B cell (primary cell): ENCODE measurements around the gene FAM204A. TPM values are rescaled to one million over a fixed set of nuclear protein-coding genes. Genes with fewer than 3 reads are reported as not detected.

Source experiments
- ATAC-seq: fragments of 200-7000 bp; cut with Tn5 transposase; one replicate; pipeline ENCODE4 v1.10.0; 2021; ENCODE audit warnings: low read depth, mild to moderate bottlenecking, moderate number of reproducible peaks, moderate library complexity
- CTCF ChIA-PET: fragments of 350-600 bp; sonication (Branson Sonifier 250); formaldehyde crosslinking; loops from one replicate; lab custom pipeline; 2021; ENCODE audit warnings: antibody characterized with exemption, inconsistent platforms; lab: Charles Lee
- POLR2A ChIA-PET: fragments of 350-600 bp; sonication (Branson Sonifier 250); formaldehyde crosslinking; loops from one replicate; lab custom pipeline; 2021; ENCODE audit warnings: antibody characterized with exemption; lab: Charles Lee
- DNase-seq: peaks from one replicate; pipeline ENCODE4 v3.0.0; 2013
- H2AFZ ChIP-seq: 2 replicates; pipeline ENCODE4 v1.6.1; 2012; ENCODE audit warnings: mild to moderate bottlenecking, low read depth, low read length; ENCODE audit not compliant: insufficient read depth, poor library complexity, severe bottlenecking
- H3K27ac ChIP-seq, 2 donors: 1 replicate in 1 of 2; 2 replicates in 1 of 2; pipeline ENCODE4 v1.5.1; 2012 to 2013; ENCODE audit warnings: low read length in 2 of 2, mild to moderate bottlenecking in 2 of 2, moderate library complexity in 1 of 2
- H3K27me3 ChIP-seq, 4 experiments: fragments of 200-600 bp in 1 of 4; sonication (generic) in 1 of 4; replicated peaks in 1 of 4; 1 replicate in 2 of 4; 2 replicates in 2 of 4; pipeline versions ENCODE4 v1.6.1 to v1.7.0; 2013 to 2016; ENCODE audit warnings: low read length in 3 of 4, mild to moderate bottlenecking in 2 of 4, mixed read lengths in 1 of 4, moderate library complexity in 1 of 4; ENCODE audit not compliant: insufficient read depth in 4 of 4, control insufficient read depth in 3 of 4; ENCODE audit errors: control extremely low read depth in 1 of 4
- H3K36me3 ChIP-seq, 2 experiments: replicated peaks in 1 of 2; 1 replicate in 1 of 2; 2 replicates in 1 of 2; pipeline versions ENCODE4 v1.6.1 to v1.7.1; 2013; ENCODE audit warnings: low read length in 1 of 2; ENCODE audit not compliant: insufficient read depth in 2 of 2, control insufficient read depth in 1 of 2; ENCODE audit errors: control extremely low read depth in 1 of 2, extremely low read depth in 1 of 2
- H3K4me1 ChIP-seq, 2 donors: fragments of 200-600 bp in 1 of 2; sonication (generic) in 1 of 2; 1 replicate in 1 of 2; 2 replicates in 1 of 2; pipeline versions ENCODE4 v1.5.1 to v1.6.1; 2013 to 2017; ENCODE audit warnings: low read length in 2 of 2; ENCODE audit not compliant: control insufficient read depth in 2 of 2, insufficient read depth in 2 of 2
- H3K4me2 ChIP-seq: replicated peaks from 2 replicates; pipeline ENCODE3; 2012; ENCODE audit warnings: mild to moderate bottlenecking, low read depth, low read length; ENCODE audit not compliant: poor library complexity, severe bottlenecking
- H3K4me3 ChIP-seq, 5 experiments: fragments of 200-600 bp in 1 of 5; sonication (generic) in 1 of 5; 1 replicate in 3 of 5; 2 replicates in 2 of 5; pipeline versions ENCODE4 v1.5.1 to v1.7.0; 2011 to 2016; ENCODE audit warnings: low read length in 4 of 5, mild to moderate bottlenecking in 4 of 5, low read depth in 2 of 5, control low read depth in 1 of 5, moderate library complexity in 1 of 5; ENCODE audit not compliant: insufficient read depth in 1 of 5; ENCODE audit errors: control extremely low read depth in 1 of 5, extremely low read depth in 1 of 5
- H3K79me2 ChIP-seq: fragments of 200-600 bp; sonication (generic); one replicate; pipeline ENCODE4 v1.6.0; 2016; ENCODE audit warnings: low read length; ENCODE audit not compliant: control insufficient read depth, insufficient read depth
- H3K9ac ChIP-seq: fragments of 200-600 bp; sonication (generic); 2 replicates; pipeline ENCODE4 v1.6.1; 2017; ENCODE audit warnings: mild to moderate bottlenecking, low read length, moderate library complexity
- H3K9me3 ChIP-seq, 3 donors: one replicate each; pipeline versions ENCODE4 v1.6.1 to v1.7.1; 2013; ENCODE audit warnings: low read length in 2 of 3; ENCODE audit not compliant: control insufficient read depth in 2 of 3, insufficient read depth in 1 of 3; ENCODE audit errors: control extremely low read depth in 1 of 3
- H4K20me1 ChIP-seq: 2 replicates; pipeline ENCODE4 v1.6.0; 2012; ENCODE audit warnings: mild to moderate bottlenecking, low read length; ENCODE audit not compliant: insufficient read depth, control insufficient read depth, poor library complexity, severe bottlenecking
- H3K27ac Mint-ChIP-seq: one replicate; pipeline ENCODE4 v1.8.0; 2021; ENCODE audit warnings: mixed read lengths
- H3K27me3 Mint-ChIP-seq: one replicate; pipeline ENCODE4 v1.8.0; 2021; ENCODE audit warnings: mixed read lengths
- H3K4me1 Mint-ChIP-seq: one replicate; pipeline ENCODE4 v1.8.0; 2021; ENCODE audit warnings: mixed read lengths
- H3K4me3 Mint-ChIP-seq: one replicate; pipeline ENCODE4 v1.8.0; 2021; ENCODE audit warnings: mixed read lengths
- H3K9me3 Mint-ChIP-seq: one replicate; pipeline ENCODE4 v1.8.0; 2022; ENCODE audit warnings: mixed read lengths; ENCODE audit not compliant: insufficient read depth
- EZH2 ChIP-seq: IDR thresholded peaks from 2 replicates; pipeline ENCODE4 v1.6.1; 2012; ENCODE audit warnings: borderline replicate concordance, low read depth, mild to moderate bottlenecking, moderate library complexity, low read length; ENCODE audit not compliant: insufficient read depth, poor library complexity, severe bottlenecking
- WGBS: methylation state at CpG from one replicate; pipeline ENCODE4 v1.1.5; 2013; ENCODE audit warnings: missing lambda C conversion rate; ENCODE audit not compliant: insufficient coverage; 5-methylcytosine and 5-hydroxymethylcytosine counted together
- intact Hi-C: fragments of 100-400 bp; cut with micrococcal nuclease; formaldehyde crosslinking; loops from one replicate; pipeline ENCODE4 v1.10.0; 2022
- polyA plus RNA-seq: library from polyadenylated mRNA; depleted of rRNA; stranded (reverse); fragments of >200 nt; gene quantifications from 2 replicates; pipeline ENCODE4 v1.2.3, GENCODE V29; 2012
- total RNA-seq, 2 donors: library from RNA; stranded (reverse); fragments of 120-200 nt in 1 of 2; gene quantifications; 1 replicate in 1 of 2; 2 replicates in 1 of 2; pipeline versions ENCODE4 v1.2.3 to v1.2.4, GENCODE V29; 2013 to 2022
- TF ChIP-seq, protein P1 (sequence below): fragments of 200-600 bp; IDR thresholded peaks from one replicate; pipeline ENCODE4 v1.8.0; 2022; ENCODE audit warnings: antibody characterized with exemption, mild to moderate bottlenecking

The FAM204A gene
- total and polyA plus RNA-seq, 2 donors (not counting 1 experiment from before 2014, with no cell fraction given), result 14.2 to 79.8 TPM

- Histone ChIP-seq H4K20me1 (peaks cover 23% of the 10 kb centered on the region), H3K79me2 (peaks cover 31% of the 10 kb centered on the region), H3K9ac (no peak overlapping the region), H3K9me3 (no peaks in the 10 kb centered on the region), H3K36me3 (peaks cover 12 to 71% of the 10 kb centered on the region in 2 experiments), H3K4me1 (no peaks in the 10 kb centered on the region), H3K4me3 (no peak overlapping the region), H2AFZ (no peak overlapping the region), H3K4me2 (no peak overlapping the region), H3K27me3 (no peaks in the 10 kb centered on the region), H3K27ac (no peak overlapping the region)
- no peaks in the 10 kb centered on the region for H3K9me3 Mint-ChIP-seq
- ATAC-seq, result no peak
- WGBS, result 80% methylated on average over 1 of the region's 1 CpG
- TF ChIP-seq, protein P1, sequence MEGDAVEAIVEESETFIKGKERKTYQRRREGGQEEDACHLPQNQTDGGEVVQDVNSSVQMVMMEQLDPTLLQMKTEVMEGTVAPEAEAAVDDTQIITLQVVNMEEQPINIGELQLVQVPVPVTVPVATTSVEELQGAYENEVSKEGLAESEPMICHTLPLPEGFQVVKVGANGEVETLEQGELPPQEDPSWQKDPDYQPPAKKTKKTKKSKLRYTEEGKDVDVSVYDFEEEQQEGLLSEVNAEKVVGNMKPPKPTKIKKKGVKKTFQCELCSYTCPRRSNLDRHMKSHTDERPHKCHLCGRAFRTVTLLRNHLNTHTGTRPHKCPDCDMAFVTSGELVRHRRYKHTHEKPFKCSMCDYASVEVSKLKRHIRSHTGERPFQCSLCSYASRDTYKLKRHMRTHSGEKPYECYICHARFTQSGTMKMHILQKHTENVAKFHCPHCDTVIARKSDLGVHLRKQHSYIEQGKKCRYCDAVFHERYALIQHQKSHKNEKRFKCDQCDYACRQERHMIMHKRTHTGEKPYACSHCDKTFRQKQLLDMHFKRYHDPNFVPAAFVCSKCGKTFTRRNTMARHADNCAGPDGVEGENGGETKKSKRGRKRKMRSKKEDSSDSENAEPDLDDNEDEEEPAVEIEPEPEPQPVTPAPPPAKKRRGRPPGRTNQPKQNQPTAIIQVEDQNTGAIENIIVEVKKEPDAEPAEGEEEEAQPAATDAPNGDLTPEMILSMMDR, result no peak
- no peak for TF ChIP-seq EZH2
- intact Hi-C loops, result no loop called here
- H3K4me3 Mint-ChIP-seq, result no peak overlapping the region
- POLR2A ChIA-PET, result interaction anchor here (0.7 kb wide), 1 partner anchor 8 kb away, joined by 5 read pairs; no protein-coding TSS in a partner anchor
- peaks cover 6% of the 10 kb centered on the region for H3K4me1 Mint-ChIP-seq
- CTCF ChIA-PET, result no interaction called here
- H3K27ac Mint-ChIP-seq, result no peak overlapping the region
- no peaks in the 10 kb centered on the region for H3K27me3 Mint-ChIP-seq
- DNase-seq, result no peak
Measured at GRCh38 chr10:118332236-118332635, 9.9 kb downstream of the FAM204A start.

GRCh38 chr10:118330295-118331076, 11.6 kb downstream of the FAM204A start:
- Histone ChIP-seq H3K4me2 (no peak overlapping the region), H3K9ac (no peak overlapping the region), H3K27ac (no peak overlapping the region), H3K27me3 (no peaks in the 10 kb centered on the region), H4K20me1 (peaks cover 11% of the 10 kb centered on the region), H2AFZ (no peak overlapping the region), H3K79me2 (peaks cover 17% of the 10 kb centered on the region), H3K4me3 (no peak overlapping the region), H3K36me3 (peaks cover 10 to 79% of the 10 kb centered on the region in 2 experiments), H3K4me1 (no peaks in the 10 kb centered on the region), H3K9me3 (no peaks in the 10 kb centered on the region)
- TF ChIP-seq, protein P1, result no peak
- no peak for TF ChIP-seq EZH2
- ATAC-seq (no peak), DNase-seq (no peak)
- no CpG with 5 or more reads among the region's 2 CpGs for WGBS
- H3K27ac Mint-ChIP-seq, result no peak overlapping the region
- intact Hi-C loops, result no loop called here
- no peaks in the 10 kb centered on the region for H3K27me3 Mint-ChIP-seq
- H3K4me1 Mint-ChIP-seq, result peaks cover 6% of the 10 kb centered on the region
- no peak overlapping the region for H3K4me3 Mint-ChIP-seq
- ChIA-PET POLR2A (no interaction called here), CTCF (no interaction called here)
- no peaks in the 10 kb centered on the region for H3K9me3 Mint-ChIP-seq
